BE2C (cell line): ENCODE measurements around the gene SCUBE3.

Experiments
- DNase-seq: peaks from one replicate; pipeline ENCODE4 v3.0.0-alpha.2; 2020
- H3K27me3 ChIP-seq: fragments of 250-450 bp; sonication (Bioruptor Pico); 2 replicates; pipeline ENCODE4 v1.5.1; 2020; ENCODE audit warnings: mild to moderate bottlenecking
- H3K36me3 ChIP-seq: fragments of 250-450 bp; sonication (Bioruptor Pico); 2 replicates; pipeline ENCODE4 v1.5.1; 2020; ENCODE audit warnings: mild to moderate bottlenecking
- H3K4me1 ChIP-seq: fragments of 250-450 bp; sonication (Bioruptor Pico); 2 replicates; pipeline ENCODE4 v1.5.1; 2020
- H3K4me3 ChIP-seq: 2 replicates; pipeline ENCODE4 v1.5.1; 2011; ENCODE audit warnings: low read depth, low read length
- H3K9me3 ChIP-seq: fragments of 250-450 bp; sonication (Bioruptor Pico); 2 replicates; pipeline ENCODE4 v1.5.1; 2020
- CTCF ChIP-seq: IDR thresholded peaks from 2 replicates; pipeline ENCODE4 v1.5.1; 2012; ENCODE audit warnings: mild to moderate bottlenecking, low read depth, low read length

The SCUBE3 gene

GRCh38 chr6:35299674-35300073 lies 85.9 kb downstream of the SCUBE3 start:
- Histone ChIP-seq H3K36me3 (no peaks in the 10 kb centered on the region; the same call in 1 of the 2 replicates), H3K27me3 (no peaks in the 10 kb centered on the region), H3K9me3 (no peaks in the 10 kb centered on the region), H3K4me1 (no peaks in the 10 kb centered on the region), H3K4me3 (no peak overlapping the region)
- no peak for TF ChIP-seq CTCF
- DNase-seq = no peak

GRCh38 chr6:35300848-35301247 lies 87.1 kb downstream of the SCUBE3 start:
- H3K27me3 ChIP-seq = no peaks in the 10 kb centered on the region
- DNase-seq = no peak
- H3K4me3 ChIP-seq = no peak overlapping the region
- H3K4me1 ChIP-seq = no peaks in the 10 kb centered on the region
- no peaks in the 10 kb centered on the region for H3K9me3 ChIP-seq
- no peaks in the 10 kb centered on the region for H3K36me3 ChIP-seq
- TF ChIP-seq CTCF = no peak
